Nucleus accumbens (tissue), 56 donors: ENCODE data around the gene SPG7.

Experiments
- DNase-seq, 56 donors: peaks; one replicate each; lab custom pipeline; 2025; lab: John Stamatoyannopoulos, UW

SPG7 gene

GRCh38 chr16:89589241-89589926 lies 81.2 kb downstream of the SPG7 start:
- DNase-seq: no peak

DNA sequence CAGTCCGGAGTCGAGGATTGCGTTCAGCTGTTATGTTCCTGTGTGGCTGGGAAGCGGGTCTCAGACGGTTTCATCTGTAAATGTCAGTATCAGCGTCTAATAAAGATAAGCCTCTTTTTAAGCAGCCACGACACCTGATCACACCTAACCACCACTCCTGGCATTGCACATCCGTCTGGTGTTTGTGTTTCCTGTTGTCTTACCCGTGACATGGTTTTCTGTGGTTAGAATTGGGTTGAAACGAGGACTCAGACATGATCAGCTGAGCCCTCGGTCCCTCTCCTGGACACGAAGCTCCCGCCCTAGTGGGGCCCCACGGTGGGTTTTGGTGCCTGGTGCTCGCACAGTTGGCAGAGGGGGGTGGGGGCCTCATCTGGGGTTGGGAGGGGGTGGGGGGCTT lies 85.6 kb downstream of the SPG7 start:
- no peak for DNase-seq

GRCh38 chr16:89595330-89596060 lies 87.3 kb downstream of the SPG7 start:
- no peak for DNase-seq

DNA sequence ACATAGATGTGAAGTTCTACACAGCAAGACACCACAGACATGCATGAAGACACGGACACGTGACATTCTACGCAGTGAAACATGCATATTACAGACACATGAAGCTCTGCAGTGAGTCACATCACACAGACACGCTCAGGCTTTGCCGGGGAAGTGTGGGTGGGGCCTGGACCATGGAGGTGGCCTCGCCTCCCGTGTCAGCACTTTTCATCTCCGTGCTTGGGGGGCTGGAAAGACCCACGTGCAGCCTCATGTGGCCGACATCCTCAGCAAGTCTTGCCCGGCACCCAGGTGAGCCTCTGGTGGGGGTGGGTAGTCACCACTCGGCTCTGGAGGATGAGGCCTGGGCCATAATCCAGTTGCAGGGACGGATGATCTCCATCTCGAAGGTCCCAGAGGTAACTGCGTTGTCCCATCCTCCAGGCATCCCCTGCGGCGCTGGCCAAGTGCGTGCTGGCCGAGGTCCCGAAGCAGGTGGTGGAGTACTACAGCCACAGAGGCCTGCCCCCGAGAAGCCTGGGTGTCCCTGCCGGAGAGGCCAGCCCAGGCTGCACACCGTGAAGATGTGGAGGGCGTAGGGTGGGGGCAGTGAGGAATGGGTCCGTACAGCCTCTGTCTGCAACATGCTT lies 88.0 kb downstream of the SPG7 start:
- no peak for DNase-seq

DNA sequence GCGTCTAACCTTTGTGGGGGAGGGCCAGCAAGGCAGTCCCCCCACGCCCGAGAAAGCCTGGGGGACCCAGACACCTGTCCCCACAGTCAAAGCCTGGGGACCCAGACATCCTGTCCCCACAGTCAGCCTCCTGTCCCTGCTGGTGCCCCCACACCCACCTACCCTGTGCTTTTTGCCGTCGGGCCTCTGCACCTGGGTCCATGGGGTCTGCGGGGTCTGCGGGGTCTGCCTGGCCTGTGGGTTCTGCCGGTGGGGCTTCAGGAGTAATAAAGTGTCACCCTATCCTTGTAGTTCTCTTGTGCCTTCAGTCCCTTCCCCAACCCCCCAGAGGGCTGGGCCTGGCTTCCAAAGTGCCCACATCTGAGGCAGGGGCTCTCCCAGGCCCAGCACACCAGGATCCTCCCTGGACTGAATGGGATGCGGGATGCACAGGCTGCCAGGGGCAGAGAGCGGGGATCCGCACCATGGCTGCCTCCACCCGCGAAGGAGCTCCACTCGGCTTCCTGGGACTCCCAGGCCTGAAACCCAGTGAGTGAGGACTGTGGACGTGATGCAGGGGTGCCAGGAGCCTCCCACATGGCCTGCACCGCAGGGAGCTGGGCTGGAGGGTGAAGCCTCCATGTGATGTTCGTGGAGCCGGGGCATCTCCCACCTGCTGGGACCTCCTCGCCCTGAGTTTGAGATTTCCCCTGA lies 88.9 kb downstream of the SPG7 start:
- DNase-seq: no peak

GRCh38 chr16:89598199-89598598 lies 90.0 kb downstream of the SPG7 start:
- no peak for DNase-seq

- DNase-seq: peak in 1 of 56 donors; percentile 33
Measured at GRCh38 chr16:89599451-89599858, 91.3 kb downstream of the SPG7 start.

- DNase-seq: no peak
Measured at GRCh38 chr16:89599902-89600301, 91.7 kb downstream of the SPG7 start.

- no peak for DNase-seq
Measured at GRCh38 chr16:89600427-89600826, 92.2 kb downstream of the SPG7 start.

DNA sequence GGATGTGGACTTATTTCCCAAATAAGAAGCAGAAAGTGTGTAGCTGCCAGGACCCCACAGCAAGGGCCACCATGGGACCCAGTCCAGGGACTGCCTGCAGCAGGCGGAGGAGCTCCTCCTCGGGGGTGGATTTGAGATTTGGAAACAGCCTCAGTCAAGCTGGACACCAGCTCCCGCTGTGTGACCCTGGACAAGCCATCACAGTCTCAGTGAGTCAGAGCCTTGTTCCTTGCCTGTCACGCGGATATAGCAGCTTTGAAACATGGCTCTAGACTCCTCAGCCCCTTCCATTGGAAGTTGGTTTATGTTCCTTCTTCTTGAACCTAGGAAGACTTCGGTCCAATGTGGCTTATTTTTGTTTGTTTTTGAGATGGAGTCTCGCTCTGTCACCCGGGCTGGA lies 92.8 kb downstream of the SPG7 start:
- no peak for DNase-seq

DNA sequence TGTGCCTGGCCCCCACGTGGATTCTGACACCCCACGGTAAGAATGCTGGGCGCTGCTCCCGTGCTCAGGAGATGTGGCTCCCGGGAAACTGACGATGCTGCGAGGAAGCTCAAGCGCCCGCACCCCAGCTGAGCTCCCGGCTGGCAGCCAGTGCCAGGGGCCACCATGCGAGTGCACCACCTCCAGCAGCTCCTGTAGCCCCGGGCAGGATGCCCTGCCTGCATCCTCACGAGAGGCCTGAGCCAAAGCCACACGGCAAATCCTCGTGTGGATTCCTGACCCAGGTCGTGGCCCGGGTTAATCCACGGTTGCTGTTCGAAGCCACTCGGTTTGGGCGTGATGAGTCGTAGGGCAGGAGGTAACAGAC lies 93.7 kb downstream of the SPG7 start:
- DNase-seq: no peak

DNA sequence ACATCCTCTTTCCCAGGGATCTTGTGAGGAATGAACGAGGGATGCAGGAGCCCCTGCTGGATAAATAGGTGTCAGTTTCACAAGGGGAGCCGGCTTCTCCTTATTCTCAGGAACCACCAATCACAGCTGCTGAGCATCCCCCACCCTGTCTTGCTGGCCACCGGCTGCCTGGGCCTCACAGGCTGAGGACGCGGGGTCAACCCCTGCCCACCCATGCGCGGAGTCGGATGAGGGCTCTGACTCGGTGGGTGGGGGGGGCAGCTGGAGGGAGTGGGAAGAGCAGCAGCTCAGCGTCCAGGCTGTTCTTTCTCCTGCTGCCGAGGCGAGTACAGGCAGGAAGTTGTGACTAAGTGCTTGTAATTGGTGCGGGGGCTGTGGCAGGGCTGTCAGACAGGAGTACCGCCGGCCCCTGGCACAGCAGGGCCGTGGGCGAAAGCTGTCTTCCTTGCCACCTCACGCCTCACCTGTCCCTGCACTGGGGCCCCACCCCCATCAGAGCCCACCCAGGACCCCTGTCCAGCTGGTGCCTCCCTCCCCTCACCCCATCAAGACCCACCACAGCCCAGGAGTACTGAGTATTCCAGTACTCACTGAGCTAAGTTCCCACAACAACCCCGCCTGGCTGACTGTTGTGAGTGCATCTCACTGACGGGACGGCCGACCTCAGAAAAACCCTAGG lies 94.2 kb downstream of the SPG7 start:
- DNase-seq: peak in 34 of 56 donors; percentile 6 to 76 (median 40)

GRCh38 chr16:89602952-89603590 lies 94.9 kb downstream of the SPG7 start:
- DNase-seq: no peak

- no peak for DNase-seq
Measured at GRCh38 chr16:89604764-89605163, 96.6 kb downstream of the SPG7 start.

- DNase-seq: peak in 15 of 56 donors; percentile 7 to 56 (median 21)
Measured at GRCh38 chr16:89605186-89605970, 97.2 kb downstream of the SPG7 start.

DNA sequence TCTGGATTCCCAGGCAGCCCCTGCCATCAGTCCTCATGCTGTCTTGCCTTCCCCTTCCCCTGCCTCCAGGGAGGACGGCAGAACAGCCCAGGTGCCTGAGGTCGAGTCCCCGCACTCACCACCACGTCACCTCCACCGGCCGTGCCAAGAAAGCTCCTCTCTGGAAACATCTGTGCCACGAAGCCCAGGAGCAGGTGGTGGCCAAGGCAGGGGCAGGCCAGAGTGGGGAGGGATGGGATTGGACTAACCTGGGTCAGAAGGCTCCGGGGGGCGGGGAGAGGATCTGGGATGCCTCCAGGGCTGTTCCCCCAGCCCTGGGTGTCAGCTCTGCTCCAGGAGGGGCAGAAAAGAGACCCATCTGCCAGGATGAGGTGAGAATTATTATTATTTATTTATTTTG lies 97.8 kb downstream of the SPG7 start:
- DNase-seq: no peak
